HG03520 (cell line): ENCODE results near the gene THAP3.

Experiments
- ATAC-seq: cut with Tn5 transposase; IDR thresholded peaks from one replicate; pipeline ENCODE4 v1.9.1; 2021; ENCODE audit warnings: mild to moderate bottlenecking, moderate library complexity; ENCODE audit not compliant: unreplicated experiment

The THAP3 gene, protein sequence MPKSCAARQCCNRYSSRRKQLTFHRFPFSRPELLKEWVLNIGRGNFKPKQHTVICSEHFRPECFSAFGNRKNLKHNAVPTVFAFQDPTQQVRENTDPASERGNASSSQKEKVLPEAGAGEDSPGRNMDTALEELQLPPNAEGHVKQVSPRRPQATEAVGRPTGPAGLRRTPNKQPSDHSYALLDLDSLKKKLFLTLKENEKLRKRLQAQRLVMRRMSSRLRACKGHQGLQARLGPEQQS

DNA sequence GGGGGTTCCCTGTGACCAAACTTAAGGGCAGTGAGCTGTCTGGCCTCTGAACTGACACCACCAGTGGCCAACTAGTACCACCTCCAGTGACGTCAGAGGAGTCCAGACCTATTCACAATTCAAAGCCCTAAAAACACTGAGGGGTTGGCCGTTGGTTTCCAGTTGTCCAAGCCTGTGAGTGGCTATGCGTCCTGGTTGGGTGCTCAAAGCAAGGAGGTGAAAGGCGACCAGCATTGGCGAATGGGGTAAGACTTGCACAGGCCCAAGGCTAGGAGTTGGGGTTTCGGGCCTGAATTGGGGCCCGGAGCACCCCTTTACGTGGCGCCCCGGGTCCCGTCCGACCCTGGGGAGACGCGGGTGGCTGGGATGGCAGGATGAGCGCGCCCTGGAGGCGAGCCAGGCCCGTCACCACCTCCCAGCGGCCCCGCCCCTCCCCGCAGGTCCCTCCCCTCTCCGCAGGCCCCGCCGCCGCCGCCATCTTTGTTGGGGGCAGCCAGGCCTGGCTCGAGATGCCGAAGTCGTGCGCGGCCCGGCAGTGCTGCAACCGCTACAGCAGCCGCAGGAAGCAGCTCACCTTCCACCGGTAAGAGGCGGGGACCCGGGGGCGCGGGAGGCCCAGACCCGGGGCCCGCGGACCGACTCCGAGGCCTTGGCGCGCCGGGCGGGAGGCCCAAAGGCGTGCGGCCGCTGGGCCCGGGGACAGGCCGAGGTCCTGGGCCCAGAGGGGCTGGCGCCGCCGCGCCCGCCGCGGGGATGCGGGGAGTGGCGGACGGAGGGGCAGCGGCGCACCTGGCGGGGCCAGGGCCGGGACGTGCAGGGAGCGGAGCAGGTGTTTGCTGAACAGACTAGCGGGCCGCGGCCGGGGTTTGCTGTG lies at the start of gene THAP3:
THAP3 (plus strand) TSS at position 159 of the 874 bp plus-strand sequence; CDS start at position 510, 351 bp downstream.
- ATAC-seq, result peak; percentile 76

DNA sequence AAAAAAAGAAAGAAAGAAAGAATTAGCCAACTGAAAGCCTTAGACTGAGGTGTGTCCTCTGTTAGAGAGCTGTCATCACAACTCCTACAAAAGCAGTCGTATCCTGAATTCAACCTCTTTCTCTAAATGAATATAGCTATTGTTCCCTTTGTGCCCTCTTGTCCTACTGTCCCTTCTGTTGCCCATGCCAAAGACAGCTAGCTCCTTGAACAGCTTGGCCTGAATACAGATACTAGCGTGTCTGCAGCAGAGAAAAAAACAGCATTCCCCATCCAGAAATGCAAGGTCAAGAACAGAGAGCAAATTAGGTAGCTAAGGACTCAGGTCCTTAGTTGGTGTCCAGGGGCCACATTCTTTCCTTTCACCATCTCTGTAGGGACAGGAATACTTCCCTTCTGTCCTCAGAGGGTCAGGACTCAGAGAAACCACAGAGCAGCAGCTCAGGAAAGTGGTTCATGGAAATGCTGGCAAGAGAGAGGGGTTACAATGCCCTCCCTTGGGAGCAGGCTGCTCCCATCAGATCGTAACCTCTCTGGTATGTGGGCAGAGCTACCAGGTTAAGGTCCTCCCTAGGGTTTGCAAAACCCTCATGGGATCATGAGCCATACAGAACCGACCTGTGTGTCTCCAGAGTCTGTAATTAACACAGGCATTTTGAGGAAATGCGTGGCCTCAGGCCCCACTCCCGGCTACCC lies 46.7 kb upstream of the THAP3 start:
- no peak for ATAC-seq

DNA sequence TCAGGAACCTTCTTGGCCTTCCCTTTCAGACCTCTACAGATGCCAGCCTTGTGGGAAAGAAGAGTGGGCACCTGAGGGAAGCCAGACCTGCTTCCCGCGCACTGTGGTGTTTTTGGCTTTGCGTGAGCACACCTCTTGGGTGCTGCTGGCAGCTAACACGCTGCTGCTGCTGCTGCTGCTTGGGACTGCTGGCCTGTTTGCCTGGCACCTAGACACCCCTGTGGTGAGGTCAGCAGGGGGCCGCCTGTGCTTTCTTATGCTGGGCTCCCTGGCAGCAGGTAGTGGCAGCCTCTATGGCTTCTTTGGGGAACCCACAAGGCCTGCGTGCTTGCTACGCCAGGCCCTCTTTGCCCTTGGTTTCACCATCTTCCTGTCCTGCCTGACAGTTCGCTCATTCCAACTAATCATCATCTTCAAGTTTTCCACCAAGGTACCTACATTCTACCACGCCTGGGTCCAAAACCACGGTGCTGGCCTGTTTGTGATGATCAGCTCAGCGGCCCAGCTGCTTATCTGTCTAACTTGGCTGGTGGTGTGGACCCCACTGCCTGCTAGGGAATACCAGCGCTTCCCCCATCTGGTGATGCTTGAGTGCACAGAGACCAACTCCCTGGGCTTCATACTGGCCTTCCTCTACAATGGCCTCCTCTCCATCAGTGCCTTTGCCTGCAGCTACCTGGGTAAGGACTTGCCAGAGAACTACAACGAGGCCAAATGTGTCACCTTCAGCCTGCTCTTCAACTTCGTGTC lies 45.9 kb upstream of the THAP3 start:
- no peak for ATAC-seq

DNA sequence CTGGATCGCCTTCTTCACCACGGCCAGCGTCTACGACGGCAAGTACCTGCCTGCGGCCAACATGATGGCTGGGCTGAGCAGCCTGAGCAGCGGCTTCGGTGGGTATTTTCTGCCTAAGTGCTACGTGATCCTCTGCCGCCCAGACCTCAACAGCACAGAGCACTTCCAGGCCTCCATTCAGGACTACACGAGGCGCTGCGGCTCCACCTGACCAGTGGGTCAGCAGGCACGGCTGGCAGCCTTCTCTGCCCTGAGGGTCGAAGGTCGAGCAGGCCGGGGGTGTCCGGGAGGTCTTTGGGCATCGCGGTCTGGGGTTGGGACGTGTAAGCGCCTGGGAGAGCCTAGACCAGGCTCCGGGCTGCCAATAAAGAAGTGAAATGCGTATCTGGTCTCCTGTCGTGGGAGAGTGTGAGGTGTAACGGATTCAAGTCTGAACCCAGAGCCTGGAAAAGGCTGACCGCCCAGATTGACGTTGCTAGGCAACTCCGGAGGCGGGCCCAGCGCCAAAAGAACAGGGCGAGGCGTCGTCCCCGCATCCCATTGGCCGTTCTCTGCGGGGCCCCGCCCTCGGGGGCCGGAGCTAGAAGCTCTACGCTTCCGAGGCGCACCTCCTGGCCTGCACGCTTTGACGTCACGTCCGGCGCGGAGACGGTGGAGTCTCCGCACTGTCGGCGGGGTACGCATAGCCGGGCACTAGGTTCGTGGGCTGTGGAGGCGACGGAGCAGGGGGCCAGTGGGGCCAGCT lies 45.1 kb upstream of the THAP3 start, which contains the start of gene ZBTB48:
ZBTB48 (plus strand) TSS at position 621 of the 745 bp plus-strand sequence. CDS start 616 bp downstream, outside the sequence.
- ATAC-seq, result peak; percentile 96

DNA sequence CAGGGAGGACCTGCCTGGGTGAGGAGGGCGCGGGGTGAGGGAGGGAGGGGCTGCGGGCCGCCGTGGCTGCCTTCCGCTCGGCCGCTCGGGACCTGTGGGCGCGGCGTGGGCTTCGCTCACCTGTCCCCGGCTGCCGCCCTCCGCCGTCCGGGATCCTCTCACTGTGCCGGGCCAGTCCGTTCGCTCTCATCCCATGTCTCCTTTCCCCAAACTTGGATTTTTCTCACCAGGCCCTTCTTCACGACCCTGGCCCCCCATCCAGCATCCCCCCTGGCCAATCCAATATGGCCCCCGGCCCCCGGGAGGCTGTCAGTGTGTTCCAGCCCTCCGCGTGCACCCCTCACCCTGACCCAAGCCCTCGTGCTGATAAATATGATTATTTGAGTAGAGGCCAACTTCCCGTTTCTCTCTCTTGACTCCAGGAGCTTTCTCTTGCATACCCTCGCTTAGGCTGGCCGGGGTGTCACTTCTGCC lies 44.5 kb upstream of the THAP3 start:
- ATAC-seq, result no peak

DNA sequence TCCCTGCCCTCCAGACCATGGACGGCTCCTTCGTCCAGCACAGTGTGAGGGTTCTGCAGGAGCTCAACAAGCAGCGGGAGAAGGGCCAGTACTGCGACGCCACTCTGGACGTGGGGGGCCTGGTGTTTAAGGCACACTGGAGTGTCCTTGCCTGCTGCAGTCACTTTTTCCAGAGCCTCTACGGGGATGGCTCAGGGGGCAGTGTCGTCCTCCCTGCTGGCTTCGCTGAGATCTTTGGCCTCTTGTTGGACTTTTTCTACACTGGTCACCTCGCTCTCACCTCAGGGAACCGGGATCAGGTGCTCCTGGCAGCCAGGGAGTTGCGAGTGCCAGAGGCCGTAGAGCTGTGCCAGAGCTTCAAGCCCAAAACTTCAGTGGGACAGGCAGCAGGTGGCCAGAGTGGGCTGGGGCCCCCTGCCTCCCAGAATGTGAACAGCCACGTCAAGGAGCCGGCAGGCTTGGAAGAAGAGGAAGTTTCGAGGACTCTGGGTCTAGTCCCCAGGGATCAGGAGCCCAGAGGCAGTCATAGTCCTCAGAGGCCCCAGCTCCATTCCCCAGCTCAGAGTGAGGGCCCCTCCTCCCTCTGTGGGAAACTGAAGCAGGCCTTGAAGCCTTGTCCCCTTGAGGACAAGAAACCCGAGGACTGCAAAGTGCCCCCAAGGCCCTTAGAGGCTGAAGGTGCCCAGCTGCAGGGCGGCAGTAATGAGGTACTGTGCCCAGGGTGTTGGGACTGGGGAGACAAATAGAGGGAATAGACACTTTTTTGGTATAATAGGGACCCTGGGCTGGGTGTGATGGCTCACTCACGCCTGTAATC lies 43.9 kb upstream of the THAP3 start:
- no peak for ATAC-seq

DNA sequence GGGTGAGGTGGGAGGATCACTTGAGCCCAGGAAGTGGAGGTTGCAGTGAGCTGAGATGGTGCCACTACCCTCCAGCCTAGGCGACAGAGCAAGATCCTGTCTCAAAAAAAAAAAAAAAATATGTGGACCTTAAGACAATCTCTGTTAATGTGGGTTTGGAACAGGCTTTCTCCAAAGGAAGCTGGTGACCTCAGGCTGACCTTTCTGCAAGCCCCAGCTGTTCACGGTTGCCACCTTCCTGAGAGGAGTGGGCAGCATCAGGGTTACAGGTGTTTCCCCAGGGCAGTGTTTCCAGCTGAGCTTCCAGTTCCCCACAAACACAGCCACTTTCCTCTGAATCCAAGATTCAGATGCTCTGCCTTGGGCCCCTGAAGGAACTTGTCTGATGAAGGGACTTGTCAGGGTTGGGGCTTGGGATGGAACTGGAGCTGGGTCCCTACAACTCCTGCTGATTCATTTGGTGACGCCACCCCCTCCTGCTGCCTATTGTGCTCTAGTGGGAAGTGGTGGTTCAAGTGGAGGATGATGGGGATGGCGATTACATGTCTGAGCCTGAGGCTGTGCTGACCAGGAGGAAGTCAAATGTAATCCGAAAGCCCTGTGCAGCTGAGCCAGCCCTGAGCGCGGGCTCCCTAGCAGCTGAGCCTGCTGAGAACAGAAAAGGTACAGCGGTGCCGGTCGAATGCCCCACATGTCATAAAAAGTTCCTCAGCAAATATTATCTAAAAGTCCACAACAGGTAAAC lies 42.9 kb upstream of the THAP3 start:
- ATAC-seq, result no peak

DNA sequence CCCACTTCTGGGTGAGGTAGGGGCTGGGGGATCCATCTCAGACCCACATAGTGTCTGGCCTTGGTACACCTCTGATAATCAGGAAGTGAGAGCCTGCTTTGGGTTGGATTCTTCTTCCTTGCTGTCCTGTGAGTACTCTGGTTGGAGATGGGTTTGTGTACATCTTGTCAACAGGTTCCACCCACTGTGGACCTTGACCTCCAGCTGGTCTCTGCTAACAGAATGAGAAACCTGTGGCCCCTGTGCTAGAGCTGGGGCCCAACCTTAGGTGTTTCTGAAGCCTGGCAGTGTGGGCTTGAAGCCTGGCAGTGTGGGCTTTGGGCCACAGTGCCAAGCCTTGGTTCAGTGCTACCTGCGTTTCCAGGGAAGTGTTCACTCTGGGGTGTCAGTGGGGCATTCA lies 42.3 kb upstream of the THAP3 start:
- ATAC-seq, result no peak

DNA sequence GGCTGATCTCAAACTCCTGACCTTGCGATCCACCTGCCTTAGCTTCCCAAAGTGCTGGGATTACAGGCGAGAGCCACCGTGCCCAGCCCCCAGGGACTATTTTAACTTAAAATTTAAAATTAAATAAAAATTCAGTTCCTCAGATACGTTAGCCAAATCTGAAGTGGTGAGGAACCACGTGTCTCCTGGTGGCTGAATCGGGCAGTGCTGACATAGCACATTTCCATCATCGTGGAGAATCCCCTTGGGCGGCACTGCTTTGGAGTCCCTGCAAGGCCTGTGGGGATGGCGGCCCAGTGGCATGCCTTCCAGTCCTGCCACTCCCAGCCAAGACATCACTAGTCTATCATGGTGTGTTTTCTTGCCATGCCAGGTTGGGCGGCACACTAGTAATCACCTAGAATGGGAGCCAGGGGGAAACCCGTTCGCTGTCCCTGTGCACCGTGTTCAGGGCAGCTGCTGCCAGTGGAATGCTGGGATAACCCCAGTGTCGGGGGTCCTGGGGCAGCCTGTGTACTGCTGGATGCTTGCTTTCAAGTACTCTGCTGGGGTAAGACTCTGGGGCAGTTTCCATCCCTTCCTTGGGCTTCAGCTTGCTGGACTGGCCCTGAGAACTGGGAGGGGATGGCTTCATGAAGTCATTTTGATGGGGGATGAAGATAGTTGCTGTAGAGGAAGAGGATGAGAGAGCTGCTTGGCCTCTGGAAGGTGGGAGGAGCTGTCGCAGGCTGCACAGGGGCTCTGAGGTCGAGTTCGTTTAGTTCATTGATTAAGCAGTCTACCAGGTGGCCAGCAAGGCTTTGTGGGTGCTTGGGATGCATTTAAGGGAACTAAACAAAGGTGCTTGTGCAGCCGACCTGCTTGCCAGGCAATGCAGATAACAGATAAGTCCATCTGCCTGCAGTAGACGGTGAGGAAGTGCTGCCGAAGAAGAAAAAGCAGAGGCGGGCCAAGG lies 40.3 kb upstream of the THAP3 start:
- ATAC-seq, result no peak

DNA sequence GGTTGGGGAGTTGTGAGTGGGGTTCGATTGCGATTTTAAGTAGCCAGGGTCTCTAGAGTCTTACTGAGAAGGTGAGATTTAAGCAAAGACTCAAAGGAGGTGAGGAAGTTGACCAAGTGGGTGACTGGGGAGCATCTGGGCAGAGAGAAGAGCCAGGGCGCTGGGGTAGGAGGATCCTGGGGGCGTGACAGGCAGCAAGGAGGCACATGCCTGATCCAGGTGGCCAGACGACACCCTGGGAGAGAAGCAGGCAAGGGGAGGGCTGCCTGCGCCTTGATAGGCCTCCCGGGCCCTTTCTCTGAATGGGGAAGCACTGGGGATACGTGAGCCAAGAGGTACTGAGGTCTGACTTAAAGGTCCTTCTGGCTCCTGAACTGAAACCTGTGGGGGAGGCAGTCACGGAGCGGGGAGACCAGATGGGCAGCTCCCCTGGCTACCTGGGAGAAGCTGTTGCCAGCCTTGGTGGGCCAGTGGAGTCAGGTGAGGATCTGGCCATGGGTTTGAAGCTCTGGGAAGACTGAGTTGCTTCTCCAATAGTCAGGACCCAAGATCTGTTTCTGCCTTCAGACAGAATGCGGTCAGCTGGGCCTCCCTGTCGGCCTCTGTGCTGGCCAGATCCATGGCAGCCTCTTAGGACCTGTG lies 39.5 kb upstream of the THAP3 start:
- no peak for ATAC-seq

DNA sequence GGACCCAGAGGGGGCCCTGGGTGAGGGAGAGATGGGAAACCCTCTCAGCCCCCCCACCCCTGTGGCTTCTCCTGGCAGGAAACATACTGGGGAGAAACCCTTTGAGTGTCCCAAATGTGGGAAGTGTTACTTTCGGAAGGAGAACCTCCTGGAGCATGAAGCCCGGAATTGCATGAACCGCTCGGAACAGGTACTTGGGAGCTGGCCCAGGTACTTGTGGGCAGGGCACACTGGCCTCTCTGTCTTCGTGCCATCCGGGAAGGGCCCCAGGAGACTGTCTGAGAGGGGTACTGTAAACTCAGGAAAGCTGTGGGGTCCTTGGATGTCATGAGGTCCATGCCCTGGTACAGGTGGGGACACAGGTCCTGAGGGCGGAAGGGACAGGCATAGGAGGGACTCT lies 38.8 kb upstream of the THAP3 start:
- no peak for ATAC-seq

DNA sequence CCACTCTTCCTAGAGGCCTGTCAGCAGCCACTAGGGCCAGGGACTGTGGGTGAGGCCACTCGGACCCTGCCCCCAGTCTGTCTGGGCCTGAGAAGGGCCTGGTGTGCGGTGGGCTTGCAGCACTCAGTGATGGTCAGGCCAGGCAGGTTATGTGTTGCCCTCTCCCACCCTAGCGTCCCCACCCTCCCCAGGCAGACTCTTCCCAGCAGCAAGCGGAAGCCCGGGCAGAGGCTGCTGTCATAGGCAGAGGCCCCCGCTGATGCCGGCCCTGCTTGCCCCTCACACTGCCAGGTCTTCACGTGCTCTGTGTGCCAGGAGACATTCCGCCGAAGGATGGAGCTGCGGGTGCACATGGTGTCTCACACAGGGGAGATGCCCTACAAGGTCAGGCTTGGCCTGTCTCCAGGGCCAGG lies 38.3 kb upstream of the THAP3 start:
- ATAC-seq, result no peak

DNA sequence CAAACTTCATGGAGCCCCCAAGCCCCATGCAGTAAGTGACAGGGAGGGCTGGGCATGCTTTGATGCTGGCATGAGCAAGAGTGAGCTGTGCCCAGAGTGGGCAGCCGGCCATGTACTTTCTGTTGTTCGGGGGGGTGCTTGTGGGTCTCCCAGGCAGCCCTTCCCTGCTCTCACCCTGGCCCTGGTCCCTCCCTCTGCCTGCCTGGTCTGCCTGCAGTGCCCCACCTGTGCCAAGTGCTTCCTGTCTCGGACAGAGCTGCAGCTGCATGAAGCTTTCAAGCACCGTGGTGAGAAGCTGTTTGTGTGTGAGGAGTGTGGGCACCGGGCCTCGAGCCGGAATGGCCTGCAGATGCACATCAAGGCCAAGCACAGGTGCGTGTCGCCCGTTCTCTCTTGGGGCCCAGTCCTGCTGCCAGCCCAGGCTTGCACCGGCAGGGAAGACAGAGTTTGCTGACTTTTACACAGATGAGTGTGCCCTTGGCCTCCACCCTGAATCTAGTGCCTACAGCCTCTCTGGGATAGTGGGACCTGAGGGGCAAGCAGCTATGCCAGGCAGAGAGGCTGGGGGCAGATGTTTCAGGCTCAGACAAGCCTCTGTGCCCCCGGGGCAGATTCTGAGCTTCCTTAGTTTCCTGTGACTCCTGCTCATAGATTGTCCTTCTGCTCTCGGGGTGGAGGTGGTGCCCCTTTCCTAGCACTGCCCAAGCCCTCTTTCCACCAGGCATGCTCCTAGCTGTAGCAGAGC lies 37.2 kb upstream of the THAP3 start:
- ATAC-seq, result no peak

DNA sequence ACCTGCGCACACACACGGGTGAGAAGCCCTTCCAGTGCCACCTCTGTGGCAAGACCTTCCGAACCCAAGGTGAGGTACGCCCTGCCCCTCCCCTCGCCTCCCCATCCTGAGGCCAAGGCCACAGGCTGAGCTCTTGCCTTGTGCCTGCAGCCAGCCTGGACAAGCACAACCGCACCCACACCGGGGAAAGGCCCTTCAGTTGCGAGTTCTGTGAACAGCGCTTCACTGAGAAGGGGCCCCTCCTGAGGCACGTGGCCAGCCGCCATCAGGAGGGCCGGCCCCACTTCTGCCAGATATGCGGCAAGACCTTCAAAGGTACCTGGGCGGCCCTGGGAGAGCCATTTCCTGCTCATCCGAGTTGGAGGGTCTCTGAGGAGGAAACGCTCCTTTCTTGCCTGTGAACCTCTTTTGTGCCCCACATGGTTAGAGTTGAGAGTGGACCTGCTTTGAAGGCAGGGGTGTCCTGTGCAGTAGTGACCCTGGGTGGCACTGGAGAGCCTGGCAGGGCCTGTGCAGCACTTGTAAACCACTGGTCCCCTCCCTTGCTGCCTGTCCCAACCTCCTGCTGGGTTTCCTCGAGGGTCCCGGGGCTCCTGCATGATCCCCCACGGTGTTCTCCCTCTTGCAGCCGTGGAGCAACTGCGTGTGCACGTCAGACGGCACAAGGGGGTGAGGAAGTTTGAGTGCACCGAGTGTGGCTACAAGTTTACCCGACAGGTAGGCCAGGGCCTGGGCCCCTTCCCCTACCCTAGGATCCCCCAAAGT lies 36.4 kb upstream of the THAP3 start:
- ATAC-seq, result no peak

DNA sequence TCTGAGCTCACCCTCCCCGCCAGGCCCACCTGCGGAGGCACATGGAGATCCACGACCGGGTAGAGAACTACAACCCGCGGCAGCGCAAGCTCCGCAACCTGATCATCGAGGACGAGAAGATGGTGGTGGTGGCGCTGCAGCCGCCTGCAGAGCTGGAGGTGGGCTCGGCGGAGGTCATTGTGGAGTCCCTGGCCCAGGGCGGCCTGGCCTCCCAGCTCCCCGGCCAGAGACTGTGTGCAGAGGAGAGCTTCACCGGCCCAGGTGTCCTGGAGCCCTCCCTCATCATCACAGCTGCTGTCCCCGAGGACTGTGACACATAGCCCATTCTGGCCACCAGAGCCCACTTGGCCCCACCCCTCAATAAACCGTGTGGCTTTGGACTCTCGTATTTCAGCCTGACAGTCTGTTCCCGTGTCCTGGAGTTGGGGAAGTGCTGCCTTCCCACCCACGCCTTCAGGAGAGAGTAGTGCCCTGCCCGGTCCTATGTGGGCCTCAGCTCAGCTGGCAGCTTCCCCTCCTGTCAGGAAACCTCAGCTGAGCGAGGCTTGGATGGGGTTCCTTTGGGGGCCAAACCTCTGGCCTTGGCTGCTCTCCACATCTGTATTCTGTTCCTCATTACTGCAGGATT lies 35.7 kb upstream of the THAP3 start:
- ATAC-seq, result no peak
